Measurements from ENCODE around the gene PECR. TPM values are rescaled to one million over a fixed set of nuclear protein-coding genes. Genes with fewer than 3 reads are reported as not detected.

The PECR gene
- total and polyA plus RNA-seq, 2 of the 13 experiments (the other 11 are each of a cell fraction or from before 2014, with no cell fraction given), result 151 to 153 TPM

- TF ChIP-seq ZNF713 (CRISPR knock-in tag; IDR thresholded peaks at IDR 0.05), result no peak
- peak; percentile 60; the same call in 1 of the 2 replicates for TF ChIP-seq ZBTB26 (CRISPR knock-in tag; IDR thresholded peaks at IDR 0.05; ENCODE audit: borderline replicate concordance)
- TF ChIP-seq HOXD1 (CRISPR knock-in tag; IDR thresholded peaks at IDR 0.05), result no peak
- TF ChIP-seq ZNF160 (CRISPR knock-in tag; IDR thresholded peaks at IDR 0.05), result no peak
- no peak for TF ChIP-seq IRF2 (CRISPR knock-in tag; IDR thresholded peaks at IDR 0.05)
- no peak for TF ChIP-seq ELF4 (CRISPR knock-in tag; IDR thresholded peaks at IDR 0.05; ENCODE audit: borderline replicate concordance)
- no peak for TF ChIP-seq ZNF598 (CRISPR knock-in tag; IDR thresholded peaks at IDR 0.05; ENCODE audit: borderline replicate concordance)
- TF ChIP-seq CENPT (CRISPR knock-in tag; IDR thresholded peaks at IDR 0.05; ENCODE audit: low read depth), result no peak
- TF ChIP-seq, protein P1, sequence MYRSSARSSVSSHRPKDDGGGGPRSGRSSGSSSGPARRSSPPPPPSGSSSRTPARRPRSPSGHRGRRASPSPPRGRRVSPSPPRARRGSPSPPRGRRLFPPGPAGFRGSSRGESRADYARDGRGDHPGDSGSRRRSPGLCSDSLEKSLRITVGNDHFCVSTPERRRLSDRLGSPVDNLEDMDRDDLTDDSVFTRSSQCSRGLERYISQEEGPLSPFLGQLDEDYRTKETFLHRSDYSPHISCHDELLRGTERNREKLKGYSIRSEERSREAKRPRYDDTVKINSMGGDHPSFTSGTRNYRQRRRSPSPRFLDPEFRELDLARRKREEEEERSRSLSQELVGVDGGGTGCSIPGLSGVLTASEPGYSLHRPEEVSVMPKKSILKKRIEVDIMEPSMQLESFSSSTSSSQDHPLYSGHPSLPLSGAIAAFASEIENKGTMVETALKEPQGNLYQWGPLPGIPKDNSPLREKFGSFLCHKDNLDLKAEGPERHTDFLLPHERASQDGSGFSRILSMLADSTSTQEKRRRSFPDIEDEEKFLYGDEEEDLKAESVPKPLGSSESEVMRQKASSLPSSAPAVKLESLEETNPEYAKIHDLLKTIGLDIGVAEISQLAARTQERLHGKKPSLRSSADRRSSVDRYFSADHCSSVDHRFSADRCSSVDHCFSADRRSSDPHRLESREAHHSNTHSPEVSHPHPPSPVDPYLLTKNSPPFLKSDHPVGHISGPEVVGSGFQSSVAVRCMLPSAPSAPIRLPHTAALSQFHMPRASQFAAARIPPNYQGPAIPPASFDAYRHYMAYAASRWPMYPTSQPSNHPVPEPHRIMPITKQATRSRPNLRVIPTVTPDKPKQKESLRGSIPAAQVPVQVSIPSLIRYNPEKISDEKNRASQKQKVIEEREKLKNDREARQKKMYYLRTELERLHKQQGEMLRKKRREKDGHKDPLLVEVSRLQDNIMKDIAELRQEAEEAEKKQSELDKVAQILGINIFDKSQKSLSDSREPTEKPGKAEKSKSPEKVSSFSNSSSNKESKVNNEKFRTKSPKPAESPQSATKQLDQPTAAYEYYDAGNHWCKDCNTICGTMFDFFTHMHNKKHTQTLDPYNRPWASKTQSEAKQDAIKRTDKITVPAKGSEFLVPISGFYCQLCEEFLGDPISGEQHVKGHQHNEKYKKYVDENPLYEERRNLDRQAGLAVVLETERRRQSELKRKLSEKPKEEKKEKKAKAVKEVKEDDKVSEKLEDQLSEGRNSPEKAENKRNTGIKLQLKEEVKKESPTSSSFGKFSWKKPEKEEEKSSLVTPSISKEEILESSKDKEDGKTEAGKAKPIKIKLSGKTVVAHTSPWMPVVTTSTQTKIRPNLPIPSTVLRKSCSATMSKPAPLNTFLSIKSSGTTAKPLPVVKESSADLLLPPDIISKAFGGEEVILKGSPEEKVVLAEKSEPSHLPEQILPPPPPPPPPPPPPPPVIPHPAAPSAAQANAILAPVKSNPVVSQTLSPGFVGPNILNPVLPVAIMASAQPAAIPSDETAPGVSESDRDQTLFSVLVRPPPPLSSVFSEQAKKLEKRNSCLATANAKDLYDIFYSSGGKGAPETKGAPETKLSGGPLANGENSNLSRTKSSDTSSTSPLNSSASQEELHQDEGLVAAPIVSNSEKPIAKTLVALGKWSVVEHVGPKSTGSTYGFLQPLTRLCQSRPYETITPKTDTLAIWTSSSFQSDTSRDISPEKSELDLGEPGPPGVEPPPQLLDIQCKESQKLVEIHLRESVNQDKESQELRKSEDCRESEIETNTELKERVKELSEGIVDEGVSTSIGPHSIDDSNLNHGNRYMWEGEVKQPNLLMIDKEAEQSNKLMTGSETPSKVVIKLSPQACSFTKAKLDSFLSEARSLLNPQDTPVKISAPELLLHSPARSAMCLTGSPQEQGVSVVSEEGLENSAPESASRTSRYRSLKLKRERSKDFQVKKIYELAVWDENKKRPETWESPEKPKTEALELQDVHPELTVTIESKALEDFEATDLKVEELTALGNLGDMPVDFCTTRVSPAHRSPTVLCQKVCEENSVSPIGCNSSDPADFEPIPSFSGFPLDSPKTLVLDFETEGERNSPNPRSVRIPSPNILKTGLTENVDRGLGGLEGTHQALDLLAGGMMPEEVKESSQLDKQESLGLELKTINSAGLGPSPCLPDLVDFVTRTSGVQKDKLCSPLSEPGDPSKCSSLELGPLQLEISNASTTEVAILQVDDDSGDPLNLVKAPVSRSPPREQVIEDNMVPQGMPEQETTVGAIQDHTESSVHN (CRISPR knock-in tag; IDR thresholded peaks at IDR 0.05), result peak; percentile 88; the same call in 1 of the 2 replicates
- TF ChIP-seq DNMT3B (CRISPR knock-in tag; conservative IDR thresholded peaks at IDR 0.05), result no peak
- no peak for TF ChIP-seq SRSF9 (IDR thresholded peaks at IDR 0.05; ENCODE audit: borderline replicate concordance, insufficient read depth, low read depth, low read length, poor library complexity, severe bottlenecking)
- TF ChIP-seq ZNF614 (CRISPR knock-in tag; IDR thresholded peaks at IDR 0.05; ENCODE audit: borderline replicate concordance), result no peak
- TF ChIP-seq CC2D1A (CRISPR knock-in tag; IDR thresholded peaks at IDR 0.05), result no peak
- peak; percentile 43; the same call in 1 of the 2 replicates for TF ChIP-seq ZNF580 (CRISPR knock-in tag; IDR thresholded peaks at IDR 0.05; ENCODE audit: borderline replicate concordance, low read depth)
- no peak for TF ChIP-seq GRHL1 (CRISPR knock-in tag; conservative IDR thresholded peaks at IDR 0.05)
- TF ChIP-seq ZNF180 (CRISPR knock-in tag; IDR thresholded peaks at IDR 0.05; ENCODE audit: borderline replicate concordance, low read depth), result no peak
- TF ChIP-seq ZNF253 (CRISPR knock-in tag; IDR thresholded peaks at IDR 0.05; ENCODE audit: borderline replicate concordance), result no peak
Observed at GRCh38 chr2:216013080-216013909, 68.3 kb downstream of the PECR start, which contains the start of gene MREG (continued).
